KBM-7 (cell line): ENCODE data around the gene CAMKK2.
"Not testable (repeated sequence)": the region's sequence is repeated elsewhere in the genome, so short reads cannot be mapped to it uniquely, and the experiment has no call there.

ENCODE experiments used
- DNase-seq: peaks from one replicate; pipeline ENCODE4 v3.0.0-alpha.2; 2015
- in situ Hi-C: fragments of 300-500 bp; cut with MboI; formaldehyde crosslinking; loops from 2 replicates; pipeline ENCODE4 v1.14.3; 2020; ENCODE audit warnings: low sequenced_read_pairs, low pct_unique_long_range_greater_than_20kb, mixed read lengths

The CAMKK2 gene

GRCh38 chr12:121282910-121283309 lies 13.6 kb downstream of the CAMKK2 start:
- in situ Hi-C loops, DNase-seq: not testable (repeated sequence)

DNA sequence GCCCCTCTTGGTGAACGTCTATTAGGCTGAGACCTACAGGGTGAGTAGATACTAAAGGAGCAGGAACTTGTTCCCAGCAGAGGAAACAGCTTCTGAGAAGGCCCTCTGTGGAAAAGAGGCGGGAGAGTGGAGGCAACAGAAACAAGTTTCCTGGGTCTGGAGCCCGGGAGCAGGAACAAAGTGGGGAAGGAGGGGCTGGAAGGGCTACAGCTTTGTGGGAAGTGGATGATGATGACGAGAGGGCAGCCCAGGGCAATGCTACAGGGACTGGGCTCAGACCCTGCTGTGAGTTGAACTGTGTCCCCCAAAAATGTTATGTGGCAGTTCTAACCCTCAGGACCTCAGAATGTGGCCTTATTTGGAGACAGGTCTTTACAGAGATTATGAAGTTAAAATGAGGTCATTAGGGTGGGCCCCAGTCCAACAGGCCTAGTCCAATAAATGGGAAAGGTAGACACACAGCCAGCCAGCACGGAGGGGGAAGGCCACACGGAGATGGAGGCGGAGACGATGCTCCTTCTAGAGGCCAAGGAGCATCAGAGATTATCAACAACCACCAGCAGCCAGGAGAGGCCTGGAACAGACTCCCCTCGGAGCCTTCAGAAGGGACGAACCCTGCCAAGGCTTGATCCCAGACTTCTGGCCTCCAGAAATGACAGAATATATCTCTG lies 14.3 kb downstream of the CAMKK2 start:
- in situ Hi-C loops: no loop called here
- DNase-seq: no peak

- in situ Hi-C loops, DNase-seq: not testable (repeated sequence)
Measured at GRCh38 chr12:121281116-121281515, 15.4 kb downstream of the CAMKK2 start.

DNA sequence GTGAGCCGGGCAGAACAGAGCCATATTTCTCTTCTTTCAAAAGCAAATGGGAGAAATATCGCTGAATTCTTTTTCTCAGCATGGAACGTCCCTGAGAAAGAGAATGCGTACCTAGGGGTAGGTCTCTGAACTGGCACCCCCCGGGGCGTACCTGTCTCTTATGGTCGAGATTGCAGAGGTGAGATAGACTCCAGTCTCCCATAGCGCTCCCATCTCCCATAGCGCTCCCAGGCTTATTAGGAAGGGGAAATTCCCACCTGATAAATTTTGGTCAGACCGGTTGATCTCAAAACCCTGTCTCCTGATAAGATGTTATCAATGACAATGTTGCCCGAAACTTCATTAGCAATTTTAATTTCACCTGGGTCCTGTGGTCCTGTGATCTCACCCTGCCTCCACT lies 16.0 kb downstream of the CAMKK2 start:
- DNase-seq, in situ Hi-C loops: not testable (repeated sequence)

DNA sequence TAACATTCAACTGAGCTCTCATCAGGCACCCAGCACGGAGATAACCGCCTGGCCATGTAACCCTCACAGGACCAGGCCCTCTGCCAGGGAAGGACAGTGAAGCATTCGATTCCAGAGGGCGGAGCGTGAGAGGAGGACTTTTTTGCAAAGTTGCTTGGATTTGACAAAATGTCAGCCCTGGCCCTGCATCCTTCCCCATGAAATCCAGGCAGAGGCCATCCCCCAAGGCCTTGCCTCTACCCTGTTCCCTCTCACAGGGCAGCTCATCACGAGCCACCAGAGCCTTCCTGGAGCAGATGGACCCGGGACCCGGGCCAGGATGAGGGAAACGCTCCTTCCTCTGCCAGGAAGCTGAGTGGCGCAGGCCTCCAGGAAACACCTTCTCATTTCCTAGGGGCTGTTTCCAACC lies 17.0 kb downstream of the CAMKK2 start:
- no peak for DNase-seq
- in situ Hi-C loops: no loop called here

DNA sequence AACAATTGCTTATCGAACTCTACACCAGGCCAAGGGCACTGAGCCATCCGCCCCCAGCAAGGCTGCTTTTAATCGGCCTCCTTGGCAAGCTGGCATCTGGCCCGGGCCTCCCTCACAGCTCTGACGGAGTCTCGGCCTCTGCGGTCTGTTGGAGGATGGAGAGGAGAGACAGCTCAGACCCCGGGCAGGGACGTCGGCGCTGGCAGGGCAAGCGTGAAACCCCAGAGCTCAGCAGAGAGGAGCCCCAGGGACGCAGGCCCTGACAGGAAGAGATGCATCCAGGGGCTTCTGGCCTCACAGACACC lies 17.5 kb downstream of the CAMKK2 start:
- DNase-seq: no peak
- in situ Hi-C loops: no loop called here

DNA sequence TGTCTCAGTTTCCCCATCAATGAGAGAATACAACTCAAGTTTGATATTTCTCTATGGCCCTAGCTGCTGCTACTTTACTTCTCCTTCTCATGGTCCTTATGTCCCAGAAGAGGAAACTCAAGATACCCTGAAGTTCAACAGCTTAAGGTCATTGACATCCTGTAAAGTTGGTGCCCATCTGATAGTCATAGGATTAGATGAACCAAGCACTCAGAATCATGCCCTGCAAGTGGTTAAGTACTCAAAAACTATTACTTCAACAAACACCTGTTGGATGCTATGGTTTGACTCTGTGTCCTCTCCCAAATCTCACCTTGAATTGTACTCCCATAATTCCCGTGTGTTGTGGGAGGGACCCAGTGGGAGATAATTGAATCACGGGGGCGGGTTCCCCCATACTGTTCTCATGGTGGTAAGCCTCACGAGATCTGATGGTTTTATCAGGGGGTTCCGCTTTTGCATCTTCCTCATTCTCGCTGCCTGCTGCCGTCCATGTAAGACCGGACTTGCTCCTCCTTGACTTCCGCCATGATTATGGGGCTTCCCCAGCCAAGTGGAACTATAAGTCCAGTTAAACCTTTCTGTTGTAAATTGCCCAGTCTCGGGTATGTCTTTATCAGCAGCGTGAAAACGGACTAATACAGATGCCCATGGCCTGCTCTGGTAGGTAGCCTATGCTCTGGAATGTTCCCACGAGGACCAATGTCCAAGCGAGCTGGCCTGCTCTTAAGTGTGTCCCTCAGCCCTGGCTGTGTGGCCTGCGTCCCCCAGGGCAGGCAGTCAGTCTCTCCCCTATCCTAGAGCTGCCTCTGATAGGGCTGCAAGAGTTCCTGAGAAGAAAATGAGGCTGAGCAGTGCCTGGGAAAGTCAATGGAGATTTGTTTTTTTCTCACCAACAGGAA lies 18.1 kb downstream of the CAMKK2 start:
- DNase-seq: no peak
- in situ Hi-C loops: no loop called here

DNA sequence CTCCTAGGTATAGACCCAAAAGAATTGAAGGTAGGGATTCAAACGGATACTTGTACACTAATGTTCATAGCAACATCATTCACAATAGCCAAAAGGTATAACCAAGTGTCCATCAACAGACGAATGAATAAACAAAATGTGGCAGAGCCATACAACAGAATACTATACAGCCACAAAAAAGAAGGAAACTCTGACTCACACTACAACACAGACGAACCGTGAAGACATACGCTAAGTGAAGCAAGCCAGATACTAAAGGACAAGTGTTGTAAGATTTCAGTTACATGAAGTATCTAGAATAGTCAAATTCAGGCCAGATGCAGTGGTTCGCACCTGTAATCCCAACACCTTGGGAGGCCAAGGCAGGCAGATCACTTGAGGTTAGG lies 19.1 kb downstream of the CAMKK2 start:
- no peak for DNase-seq
- in situ Hi-C loops: no loop called here

GRCh38 chr12:121274036-121274763 lies 22.3 kb downstream of the CAMKK2 start:
- no peak for DNase-seq
- in situ Hi-C loops: no loop called here

- no peak for DNase-seq
- in situ Hi-C loops: no loop called here
Measured at GRCh38 chr12:121273364-121273896, 23.1 kb downstream of the CAMKK2 start.

DNA sequence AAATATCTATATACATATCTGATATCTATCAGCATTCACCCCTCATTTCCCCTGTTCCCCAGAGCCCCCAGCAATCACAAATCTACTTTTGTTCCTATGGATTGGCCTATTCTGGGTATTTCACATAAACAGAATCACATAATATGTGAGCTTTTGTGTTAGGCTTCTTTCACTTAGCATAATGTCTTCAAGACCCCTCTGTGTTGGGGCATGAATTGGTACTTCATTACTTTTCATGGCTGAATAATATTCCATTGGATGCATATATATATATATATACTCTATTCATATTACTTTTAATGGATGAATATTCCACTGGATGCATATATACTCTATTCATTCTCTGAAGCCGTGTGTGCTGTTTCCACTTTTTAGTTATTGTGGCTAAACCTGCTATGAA lies 28.7 kb downstream of the CAMKK2 start:
- no peak for DNase-seq
- in situ Hi-C loops: no loop called here

GRCh38 chr12:121264951-121265515 lies 31.5 kb downstream of the CAMKK2 start:
- in situ Hi-C loops: no loop called here

DNA sequence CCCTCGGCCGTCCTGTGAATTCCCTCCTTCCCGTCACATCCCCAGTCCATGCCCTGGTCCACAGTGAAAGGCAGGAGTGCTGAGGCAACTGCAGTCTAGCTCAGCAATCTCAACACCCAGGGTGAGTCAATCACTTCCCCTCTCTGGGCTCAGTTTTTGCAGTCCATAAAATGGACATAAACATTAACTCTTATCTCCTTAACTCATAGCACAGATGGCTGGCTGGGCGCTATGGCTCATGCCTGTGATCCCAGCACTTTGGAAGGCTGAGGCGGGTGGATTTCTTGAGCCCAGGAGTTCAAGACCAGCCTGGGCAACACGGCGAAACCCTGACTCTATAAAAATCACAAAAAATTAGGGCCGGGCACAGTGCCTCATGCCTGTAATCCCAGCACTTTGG lies 32.4 kb downstream of the CAMKK2 start:
- in situ Hi-C loops: no loop called here
- DNase-seq: no peak

More at GRCh38 chr12:121264951-121265515, 31.5 kb downstream of the CAMKK2 start:
- DNase-seq: no peak

DNA sequence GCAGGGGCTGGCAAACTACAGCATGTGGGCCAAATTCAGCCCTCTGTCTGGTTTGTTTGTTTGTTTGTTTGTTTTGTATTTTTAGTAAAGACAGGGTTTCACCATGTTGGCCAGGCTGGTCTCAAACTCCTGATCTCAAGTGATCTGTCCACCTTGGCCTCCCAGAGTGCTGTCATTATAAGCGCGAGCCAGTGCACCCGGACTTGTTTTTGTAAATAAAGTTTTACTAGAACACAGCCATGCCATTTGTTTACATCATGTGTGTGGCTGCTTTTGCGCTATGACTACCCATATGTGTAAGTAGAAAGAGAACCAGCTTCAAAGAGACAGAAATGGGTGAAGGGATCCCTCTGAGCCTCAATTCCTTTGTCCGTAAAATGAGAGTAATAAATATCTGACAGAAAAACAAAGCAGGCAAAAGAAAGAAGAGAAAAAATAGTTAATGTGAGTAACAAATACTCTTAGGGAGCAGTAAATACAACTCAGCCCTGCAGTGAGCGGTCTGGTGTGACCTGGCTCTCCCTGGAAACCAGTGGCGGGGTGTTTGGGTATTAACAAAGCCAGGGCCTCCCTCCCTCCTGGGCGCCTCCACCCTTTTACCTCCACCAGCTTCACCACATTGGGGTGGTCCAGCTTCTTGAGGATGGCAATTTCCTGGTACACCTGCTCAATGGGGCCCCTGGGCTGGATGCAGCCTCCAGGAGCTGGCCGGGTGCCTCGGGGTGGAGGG lies 33.1 kb downstream of the CAMKK2 start:
- in situ Hi-C loops: no loop called here

DNA sequence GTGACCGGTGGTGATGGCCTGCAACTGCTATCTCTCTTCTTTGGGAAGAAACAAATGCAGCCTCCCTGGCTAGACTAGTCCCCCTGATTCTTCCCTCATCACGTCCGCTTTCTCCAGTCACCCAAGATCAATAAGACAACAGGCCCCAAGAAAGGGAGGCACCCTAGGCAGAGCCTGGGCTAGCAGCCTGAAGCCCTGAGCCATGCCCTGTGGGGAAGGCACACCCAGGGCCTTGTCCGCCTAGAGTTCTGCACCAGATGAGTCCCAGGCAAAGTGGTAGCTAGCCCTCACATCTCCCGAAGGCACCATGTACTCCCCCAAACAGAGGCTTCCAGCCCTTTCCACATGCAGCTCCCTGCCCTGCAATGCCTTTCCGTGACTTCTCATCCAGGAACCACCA lies 35.1 kb downstream of the CAMKK2 start:
- in situ Hi-C loops: no loop called here
- no peak for DNase-seq

More for the DNA sequence above, 33.1 kb downstream of the CAMKK2 start:
- no peak for DNase-seq

GRCh38 chr12:121260091-121260490 lies 36.4 kb downstream of the CAMKK2 start:
- DNase-seq: no peak
- in situ Hi-C loops: no loop called here

- in situ Hi-C loops: no loop called here
Measured at GRCh38 chr12:121259074-121259473, 37.4 kb downstream of the CAMKK2 start.

GRCh38 chr12:121257704-121258449 lies 38.6 kb downstream of the CAMKK2 start:
- DNase-seq, in situ Hi-C loops: not testable (repeated sequence)

More at GRCh38 chr12:121259074-121259473, 37.4 kb downstream of the CAMKK2 start:
- DNase-seq: no peak
